ENCODE measurements around the gene SLC6A13.

The SLC6A13 gene

GRCh38 chr12:201361-201760 is 61.3 kb downstream of the SLC6A13 start:
- no peak for TF ChIP-seq ARNTL (CRISPR knock-in tag; IDR thresholded peaks at IDR 0.05; ENCODE audit: borderline replicate concordance, low read depth)
- TF ChIP-seq, protein P1, sequence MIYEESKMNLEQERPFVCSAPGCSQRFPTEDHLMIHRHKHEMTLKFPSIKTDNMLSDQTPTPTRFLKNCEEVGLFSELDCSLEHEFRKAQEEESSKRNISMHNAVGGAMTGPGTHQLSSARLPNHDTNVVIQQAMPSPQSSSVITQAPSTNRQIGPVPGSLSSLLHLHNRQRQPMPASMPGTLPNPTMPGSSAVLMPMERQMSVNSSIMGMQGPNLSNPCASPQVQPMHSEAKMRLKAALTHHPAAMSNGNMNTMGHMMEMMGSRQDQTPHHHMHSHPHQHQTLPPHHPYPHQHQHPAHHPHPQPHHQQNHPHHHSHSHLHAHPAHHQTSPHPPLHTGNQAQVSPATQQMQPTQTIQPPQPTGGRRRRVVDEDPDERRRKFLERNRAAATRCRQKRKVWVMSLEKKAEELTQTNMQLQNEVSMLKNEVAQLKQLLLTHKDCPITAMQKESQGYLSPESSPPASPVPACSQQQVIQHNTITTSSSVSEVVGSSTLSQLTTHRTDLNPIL (CRISPR knock-in tag; IDR thresholded peaks at IDR 0.05; ENCODE audit: low read depth), result no peak
- TF ChIP-seq ZFP3 (CRISPR knock-in tag; IDR thresholded peaks at IDR 0.05), result no peak
- no peak for TF ChIP-seq ZNF565 (CRISPR knock-in tag; conservative IDR thresholded peaks at IDR 0.05; ENCODE audit: low read depth)
- no peak for TF ChIP-seq ZNF70 (CRISPR knock-in tag; IDR thresholded peaks at IDR 0.05)
- TF ChIP-seq, protein P2, sequence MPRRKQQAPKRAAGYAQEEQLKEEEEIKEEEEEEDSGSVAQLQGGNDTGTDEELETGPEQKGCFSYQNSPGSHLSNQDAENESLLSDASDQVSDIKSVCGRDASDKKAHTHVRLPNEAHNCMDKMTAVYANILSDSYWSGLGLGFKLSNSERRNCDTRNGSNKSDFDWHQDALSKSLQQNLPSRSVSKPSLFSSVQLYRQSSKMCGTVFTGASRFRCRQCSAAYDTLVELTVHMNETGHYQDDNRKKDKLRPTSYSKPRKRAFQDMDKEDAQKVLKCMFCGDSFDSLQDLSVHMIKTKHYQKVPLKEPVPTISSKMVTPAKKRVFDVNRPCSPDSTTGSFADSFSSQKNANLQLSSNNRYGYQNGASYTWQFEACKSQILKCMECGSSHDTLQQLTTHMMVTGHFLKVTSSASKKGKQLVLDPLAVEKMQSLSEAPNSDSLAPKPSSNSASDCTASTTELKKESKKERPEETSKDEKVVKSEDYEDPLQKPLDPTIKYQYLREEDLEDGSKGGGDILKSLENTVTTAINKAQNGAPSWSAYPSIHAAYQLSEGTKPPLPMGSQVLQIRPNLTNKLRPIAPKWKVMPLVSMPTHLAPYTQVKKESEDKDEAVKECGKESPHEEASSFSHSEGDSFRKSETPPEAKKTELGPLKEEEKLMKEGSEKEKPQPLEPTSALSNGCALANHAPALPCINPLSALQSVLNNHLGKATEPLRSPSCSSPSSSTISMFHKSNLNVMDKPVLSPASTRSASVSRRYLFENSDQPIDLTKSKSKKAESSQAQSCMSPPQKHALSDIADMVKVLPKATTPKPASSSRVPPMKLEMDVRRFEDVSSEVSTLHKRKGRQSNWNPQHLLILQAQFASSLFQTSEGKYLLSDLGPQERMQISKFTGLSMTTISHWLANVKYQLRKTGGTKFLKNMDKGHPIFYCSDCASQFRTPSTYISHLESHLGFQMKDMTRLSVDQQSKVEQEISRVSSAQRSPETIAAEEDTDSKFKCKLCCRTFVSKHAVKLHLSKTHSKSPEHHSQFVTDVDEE (CRISPR knock-in tag; IDR thresholded peaks at IDR 0.05), result no peak
- TF ChIP-seq CSDC2 (CRISPR knock-in tag; IDR thresholded peaks at IDR 0.05), result no peak
- TF ChIP-seq PPARA (CRISPR knock-in tag; IDR thresholded peaks at IDR 0.05; ENCODE audit: borderline replicate concordance), result no peak
- TF ChIP-seq, protein P3, sequence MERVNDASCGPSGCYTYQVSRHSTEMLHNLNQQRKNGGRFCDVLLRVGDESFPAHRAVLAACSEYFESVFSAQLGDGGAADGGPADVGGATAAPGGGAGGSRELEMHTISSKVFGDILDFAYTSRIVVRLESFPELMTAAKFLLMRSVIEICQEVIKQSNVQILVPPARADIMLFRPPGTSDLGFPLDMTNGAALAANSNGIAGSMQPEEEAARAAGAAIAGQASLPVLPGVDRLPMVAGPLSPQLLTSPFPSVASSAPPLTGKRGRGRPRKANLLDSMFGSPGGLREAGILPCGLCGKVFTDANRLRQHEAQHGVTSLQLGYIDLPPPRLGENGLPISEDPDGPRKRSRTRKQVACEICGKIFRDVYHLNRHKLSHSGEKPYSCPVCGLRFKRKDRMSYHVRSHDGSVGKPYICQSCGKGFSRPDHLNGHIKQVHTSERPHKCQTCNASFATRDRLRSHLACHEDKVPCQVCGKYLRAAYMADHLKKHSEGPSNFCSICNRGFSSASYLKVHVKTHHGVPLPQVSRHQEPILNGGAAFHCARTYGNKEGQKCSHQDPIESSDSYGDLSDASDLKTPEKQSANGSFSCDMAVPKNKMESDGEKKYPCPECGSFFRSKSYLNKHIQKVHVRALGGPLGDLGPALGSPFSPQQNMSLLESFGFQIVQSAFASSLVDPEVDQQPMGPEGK (CRISPR knock-in tag; IDR thresholded peaks at IDR 0.05; ENCODE audit: borderline replicate concordance), result no peak
- TF ChIP-seq, protein P4, sequence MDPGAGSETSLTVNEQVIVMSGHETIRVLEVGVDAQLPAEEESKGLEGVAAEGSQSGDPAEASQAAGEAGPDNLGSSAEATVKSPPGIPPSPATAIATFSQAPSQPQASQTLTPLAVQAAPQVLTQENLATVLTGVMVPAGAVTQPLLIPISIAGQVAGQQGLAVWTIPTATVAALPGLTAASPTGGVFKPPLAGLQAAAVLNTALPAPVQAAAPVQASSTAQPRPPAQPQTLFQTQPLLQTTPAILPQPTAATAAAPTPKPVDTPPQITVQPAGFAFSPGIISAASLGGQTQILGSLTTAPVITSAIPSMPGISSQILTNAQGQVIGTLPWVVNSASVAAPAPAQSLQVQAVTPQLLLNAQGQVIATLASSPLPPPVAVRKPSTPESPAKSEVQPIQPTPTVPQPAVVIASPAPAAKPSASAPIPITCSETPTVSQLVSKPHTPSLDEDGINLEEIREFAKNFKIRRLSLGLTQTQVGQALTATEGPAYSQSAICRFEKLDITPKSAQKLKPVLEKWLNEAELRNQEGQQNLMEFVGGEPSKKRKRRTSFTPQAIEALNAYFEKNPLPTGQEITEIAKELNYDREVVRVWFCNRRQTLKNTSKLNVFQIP (CRISPR knock-in tag; IDR thresholded peaks at IDR 0.05; ENCODE audit: borderline replicate concordance, low read depth), result no peak
- no peak for TF ChIP-seq ISL1 (CRISPR knock-in tag; IDR thresholded peaks at IDR 0.05)
- TF ChIP-seq GLIS3 (CRISPR knock-in tag; IDR thresholded peaks at IDR 0.05), result no peak
- TF ChIP-seq SNAI2 (CRISPR knock-in tag; IDR thresholded peaks at IDR 0.05), result no peak
- no peak for TF ChIP-seq TOX (CRISPR knock-in tag; IDR thresholded peaks at IDR 0.05; ENCODE audit: borderline replicate concordance)
- no peak for TF ChIP-seq ESRRG (CRISPR knock-in tag; IDR thresholded peaks at IDR 0.05)
- TF ChIP-seq RARB (CRISPR knock-in tag; IDR thresholded peaks at IDR 0.05), result no peak
- TF ChIP-seq ZFP30 (CRISPR knock-in tag; IDR thresholded peaks at IDR 0.05), result no peak
- TF ChIP-seq BACH2 (CRISPR knock-in tag; IDR thresholded peaks at IDR 0.05; ENCODE audit: borderline replicate concordance), result no peak
- no peak for TF ChIP-seq CSRNP3 (CRISPR knock-in tag; IDR thresholded peaks at IDR 0.05)
- no peak for ATAC-seq

- no peak for TF ChIP-seq SNAI2 (CRISPR knock-in tag; IDR thresholded peaks at IDR 0.05)
- TF ChIP-seq ZFP3 (CRISPR knock-in tag; IDR thresholded peaks at IDR 0.05), result no peak
- no peak for TF ChIP-seq ZNF70 (CRISPR knock-in tag; IDR thresholded peaks at IDR 0.05)
- no peak for TF ChIP-seq OSR1 (CRISPR knock-in tag; IDR thresholded peaks at IDR 0.05)
- TF ChIP-seq, protein P1 (CRISPR knock-in tag; IDR thresholded peaks at IDR 0.05; ENCODE audit: low read depth), result no peak
- TF ChIP-seq ARNTL (CRISPR knock-in tag; IDR thresholded peaks at IDR 0.05; ENCODE audit: borderline replicate concordance, low read depth), result no peak
- TF ChIP-seq, protein P3 (CRISPR knock-in tag; IDR thresholded peaks at IDR 0.05; ENCODE audit: borderline replicate concordance), result no peak
- no peak for TF ChIP-seq ZNF565 (CRISPR knock-in tag; conservative IDR thresholded peaks at IDR 0.05; ENCODE audit: low read depth)
- TF ChIP-seq ZNF8 (CRISPR knock-in tag; IDR thresholded peaks at IDR 0.05), result no peak
- no peak for TF ChIP-seq ESRRG (CRISPR knock-in tag; IDR thresholded peaks at IDR 0.05)
- TF ChIP-seq ZFP30 (CRISPR knock-in tag; IDR thresholded peaks at IDR 0.05), result no peak
- TF ChIP-seq GLIS3 (CRISPR knock-in tag; IDR thresholded peaks at IDR 0.05), result no peak
- no peak for TF ChIP-seq ZC3H10 (CRISPR knock-in tag; IDR thresholded peaks at IDR 0.05)
- no peak for ATAC-seq
Observed at GRCh38 chr12:198705-199104, 63.9 kb downstream of the SLC6A13 start.

All from SK-N-SH treated with all-trans-retinoic acid at 6 μM for 48 hours (cell line).